Ascending aorta (tissue), 2 donors: ENCODE data around the gene OR52N2. TPM values are rescaled to one million over a fixed set of nuclear protein-coding genes. Genes with fewer than 3 reads are reported as not detected.

Experiments used
- DNase-seq, 2 donors: peaks; one replicate each; pipeline ENCODE4 v3.0.0-alpha.2; 2019; ENCODE audit warnings: low spot score in 2 of 2
- H3K27ac ChIP-seq, 2 donors: fragments of 200-600 bp; sonication (generic); one replicate each; pipeline ENCODE4 v1.5.1; 2016 to 2017; ENCODE audit warnings: mild to moderate bottlenecking in 1 of 2
- H3K27me3 ChIP-seq: fragments of 200-600 bp; sonication (generic); one replicate; pipeline ENCODE4 v1.5.1; 2017
- H3K36me3 ChIP-seq, 2 donors: fragments of 200-600 bp; sonication (generic); one replicate each; pipeline ENCODE4 v1.5.1; 2016
- H3K4me1 ChIP-seq, 2 donors: fragments of 200-600 bp; sonication (generic); one replicate each; pipeline ENCODE4 v1.5.1; 2016 to 2017; ENCODE audit warnings: mild to moderate bottlenecking in 1 of 2
- H3K4me3 ChIP-seq, 2 donors: fragments of 200-600 bp; sonication (generic); one replicate each; pipeline ENCODE4 v1.5.1; 2016 to 2017; ENCODE audit warnings: mild to moderate bottlenecking in 1 of 2
- H3K9me3 ChIP-seq, 2 donors: fragments of 200-600 bp; sonication (generic); one replicate each; pipeline ENCODE4 v1.5.1; 2016
- CTCF ChIP-seq, 3 experiments: fragments of 200-600 bp in 2 of 3; fragments of 450-650 bp in 1 of 3; sonication (generic) in 2 of 3; IDR thresholded peaks; one replicate each; pipeline ENCODE4 v1.5.1; 2016 to 2019; ENCODE audit warnings: antibody characterized with exemption in 3 of 3, mild to moderate bottlenecking in 1 of 3, moderate library complexity in 1 of 3
- intact Hi-C: fragments of 100-400 bp; cut with DNase I; formaldehyde crosslinking; loops from one replicate; pipeline ENCODE4 v1.15.1; 2023
- total RNA-seq: library from RNA; depleted of rRNA; stranded (reverse); fragments of >200 nt; gene quantifications from one replicate; pipeline ENCODE4 v1.1.0, GENCODE V29; 2016

Gene OR52N2
- total RNA-seq, 1 donor from 2014 or later: not detected

GRCh38 chr11:5846701-5847100 is 38.0 kb downstream of the OR52N2 start:
- Histone ChIP-seq H3K9me3 (no peaks in the 10 kb centered on the region), H3K36me3 (no peaks in the 10 kb centered on the region), H3K4me3 (no peak overlapping the region), H3K4me1 (no peaks in the 10 kb centered on the region), H3K27ac (no peak overlapping the region), H3K27me3 (no peaks in the 10 kb centered on the region)
- no peak for TF ChIP-seq CTCF (IDR thresholded peaks at IDR 0.05)
- DNase-seq: no peak
- intact Hi-C loops: no loop called here

GRCh38 chr11:5847711-5848110 is 39.0 kb downstream of the OR52N2 start:
- H3K9me3 ChIP-seq: peaks cover 0 to 3% of the 10 kb centered on the region in 2 donors
- no peaks in the 10 kb centered on the region for H3K36me3 ChIP-seq
- H3K4me3 ChIP-seq: no peak overlapping the region
- H3K27ac ChIP-seq: no peak overlapping the region
- DNase-seq: no peak
- no peaks in the 10 kb centered on the region for H3K27me3 ChIP-seq
- intact Hi-C loops: no loop called here
- no peak for TF ChIP-seq CTCF (IDR thresholded peaks at IDR 0.05)
- H3K4me1 ChIP-seq: no peaks in the 10 kb centered on the region

DNA sequence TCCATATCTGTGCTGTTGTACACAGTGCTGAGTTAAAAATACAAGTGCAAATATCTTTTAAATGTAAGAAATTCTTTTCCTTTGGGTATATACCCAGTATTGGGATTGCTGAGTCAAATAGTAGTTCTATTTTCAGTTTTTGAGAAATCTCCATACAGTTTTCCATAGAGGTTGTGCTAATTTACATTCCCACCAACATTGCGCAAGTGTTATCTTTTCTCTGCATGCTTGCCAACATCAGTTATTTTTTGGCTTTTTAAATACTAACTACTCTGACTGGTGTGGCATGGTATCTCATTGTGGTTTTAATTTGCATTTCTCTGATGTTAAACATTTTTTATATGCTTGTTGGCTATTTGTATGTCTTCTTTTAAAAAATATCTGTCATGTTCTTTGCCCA is 42.3 kb downstream of the OR52N2 start:
- no peak overlapping the region for H3K4me3 ChIP-seq
- intact Hi-C loops: no loop called here
- no peaks in the 10 kb centered on the region for H3K4me1 ChIP-seq
- TF ChIP-seq CTCF (IDR thresholded peaks at IDR 0.05): no peak
- no peaks in the 10 kb centered on the region for H3K36me3 ChIP-seq
- no peaks in the 10 kb centered on the region for H3K27me3 ChIP-seq
- no peak for DNase-seq
- no peak overlapping the region for H3K27ac ChIP-seq
- H3K9me3 ChIP-seq: peaks cover 0 to 3% of the 10 kb centered on the region in 2 donors

DNA sequence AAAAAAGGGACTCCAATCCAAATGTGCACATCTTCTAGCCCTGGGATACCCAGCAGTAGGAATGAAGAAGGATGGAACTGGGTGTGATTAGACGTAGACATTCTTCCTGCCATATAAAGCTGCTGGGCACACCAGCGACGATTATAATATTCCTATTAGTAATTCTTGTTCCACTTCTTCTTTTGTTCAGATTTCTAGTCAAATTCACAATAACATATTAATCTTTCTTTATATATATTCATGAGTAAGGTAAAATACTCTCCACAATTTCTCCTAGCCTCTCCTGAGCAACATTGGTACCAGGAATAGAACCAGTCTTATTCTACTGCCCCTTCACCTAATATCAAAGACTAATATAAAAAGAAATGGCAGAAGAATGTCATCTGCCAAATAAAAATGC is 48.9 kb downstream of the OR52N2 start, which contains the start of gene OR52E8:
OR52E8 (minus strand) TSS at position 101 of the 400 bp plus-strand sequence; CDS start at position 101, 0 bp downstream.
- Histone ChIP-seq H3K9me3 (no peaks in the 10 kb centered on the region), H3K27me3 (no peaks in the 10 kb centered on the region), H3K36me3 (no peaks in the 10 kb centered on the region), H3K4me1 (no peaks in the 10 kb centered on the region), H3K27ac (no peak within 1 kb of the TSS), H3K4me3 (no peak within 1 kb of the TSS)
- intact Hi-C loops: no loop called here
- no peak for DNase-seq
- TF ChIP-seq CTCF (IDR thresholded peaks at IDR 0.05): no peak

DNA sequence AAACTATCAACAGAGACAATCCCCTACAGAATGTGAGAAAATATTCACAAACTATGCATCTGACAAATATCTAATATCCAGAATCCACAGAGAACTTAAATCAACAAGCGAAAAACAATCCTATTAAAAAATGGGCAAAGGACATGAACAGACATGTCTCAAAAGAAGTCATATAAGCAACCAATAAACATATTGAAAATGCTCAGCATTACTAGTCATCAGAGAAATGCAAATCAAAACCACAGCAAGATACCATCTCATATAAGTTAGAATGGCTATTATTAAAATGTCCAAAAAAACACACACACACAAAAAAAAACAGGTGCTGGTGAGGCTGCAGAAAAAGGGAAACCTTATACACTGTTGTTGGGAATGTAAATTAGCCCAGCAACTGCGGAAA is 57.1 kb downstream of the OR52N2 start:
- intact Hi-C loops: no loop called here
- Histone ChIP-seq H3K27ac (no peak overlapping the region), H3K4me1 (no peaks in the 10 kb centered on the region), H3K36me3 (no peaks in the 10 kb centered on the region), H3K4me3 (no peak overlapping the region), H3K27me3 (no peaks in the 10 kb centered on the region), H3K9me3 (no peaks in the 10 kb centered on the region)
- DNase-seq: no peak
- TF ChIP-seq CTCF (IDR thresholded peaks at IDR 0.05): no peak

Other genes starting within 250 kb of the OR52N2 start
- not detected for gene OR52B6, start 228.0 kb upstream of the OR52N2 start, total RNA-seq
- gene TRIM6, start 212.3 kb upstream of the OR52N2 start, total RNA-seq: 0.64 TPM
- not detected for gene TRIM34, start 183.9 kb upstream of the OR52N2 start, total RNA-seq
- gene TRIM5, start 123.8 kb upstream of the OR52N2 start, total RNA-seq: 45.1 TPM
- gene TRIM22, start 119.1 kb upstream of the OR52N2 start, total RNA-seq: 32.5 TPM
- not detected for gene OR56B1, start 72.5 kb upstream of the OR52N2 start, total RNA-seq
- gene OR52N4, start 54.7 kb upstream of the OR52N2 start, total RNA-seq: not detected
- gene OR52N5, start 25.6 kb upstream of the OR52N2 start, total RNA-seq: not detected
- gene OR52N1, start 17.7 kb upstream of the OR52N2 start, total RNA-seq: not detected
- gene OR52E6, start 33.0 kb downstream of the OR52N2 start, total RNA-seq: not detected
- not detected for gene OR52E8, start 48.8 kb downstream of the OR52N2 start, total RNA-seq
- gene OR52E4, start 71.7 kb downstream of the OR52N2 start, total RNA-seq: not detected
- gene OR52E5, start 84.3 kb downstream of the OR52N2 start, total RNA-seq: not detected
- not detected for gene OR56A3, start 133.3 kb downstream of the OR52N2 start, total RNA-seq
- gene OR56A5, start 159.6 kb downstream of the OR52N2 start, total RNA-seq: not detected
- gene OR52L1, start 178.1 kb downstream of the OR52N2 start, total RNA-seq: not detected
- gene OR56A4, start 198.0 kb downstream of the OR52N2 start, total RNA-seq: not detected
- gene OR56A1, start 221.8 kb downstream of the OR52N2 start, total RNA-seq: not detected